ENCODE data around the gene SNAP25.

Gene SNAP25

GRCh38 chr20:10313701-10314100 lies 95.1 kb downstream of the SNAP25 start:
- H3K4me3 ChIP-seq (ENCODE audit: low read length): no peak overlapping the region
- no peak for TF ChIP-seq ZNF274 (IDR thresholded peaks at IDR 0.05; ENCODE audit: low read depth, low read length)

DNA sequence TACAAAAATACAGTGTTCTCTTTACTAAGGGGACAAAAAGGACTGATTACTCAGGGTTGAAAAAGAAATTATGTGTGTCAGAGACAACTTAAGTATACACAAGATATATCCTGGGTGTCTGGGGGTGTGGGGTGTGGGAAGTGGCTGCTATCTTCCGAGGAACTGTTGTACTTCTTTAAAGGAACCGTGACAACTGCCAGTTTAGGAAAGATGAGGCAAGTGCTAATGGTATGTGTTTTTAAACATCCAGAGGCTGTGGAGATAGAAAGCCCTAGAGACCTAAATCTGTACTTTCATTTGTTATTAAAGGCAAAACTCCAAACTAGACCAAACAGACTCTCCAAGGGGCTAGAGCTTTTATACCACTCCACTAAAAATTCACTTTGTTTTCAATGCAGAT lies 95.6 kb downstream of the SNAP25 start:
- H3K4me3 ChIP-seq (ENCODE audit: low read length): no peak overlapping the region
- no peak for TF ChIP-seq ZNF274 (IDR thresholded peaks at IDR 0.05; ENCODE audit: low read depth, low read length)

DNA sequence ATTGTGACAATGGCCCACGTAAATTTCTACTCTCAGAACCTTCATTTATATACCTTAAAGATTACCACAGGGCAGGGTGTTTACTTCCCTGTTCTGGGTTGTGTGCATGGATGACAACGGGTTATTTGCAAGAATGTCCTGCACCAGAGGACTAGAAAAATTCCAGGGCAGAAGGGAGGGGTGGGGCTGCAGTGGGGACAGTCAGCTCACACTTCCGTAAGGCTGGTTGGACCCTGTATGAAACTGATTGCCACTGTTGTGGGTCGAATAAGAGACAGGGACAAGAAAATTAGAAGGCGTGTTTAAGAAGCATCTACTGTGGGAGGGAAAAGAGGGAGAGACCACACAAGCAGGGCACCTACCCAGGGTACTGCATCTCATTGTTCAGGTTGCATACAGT lies 96.5 kb downstream of the SNAP25 start:
- H3K4me3 ChIP-seq (ENCODE audit: low read length): no peak overlapping the region
- no peak for TF ChIP-seq ZNF274 (IDR thresholded peaks at IDR 0.05; ENCODE audit: low read depth, low read length)

DNA sequence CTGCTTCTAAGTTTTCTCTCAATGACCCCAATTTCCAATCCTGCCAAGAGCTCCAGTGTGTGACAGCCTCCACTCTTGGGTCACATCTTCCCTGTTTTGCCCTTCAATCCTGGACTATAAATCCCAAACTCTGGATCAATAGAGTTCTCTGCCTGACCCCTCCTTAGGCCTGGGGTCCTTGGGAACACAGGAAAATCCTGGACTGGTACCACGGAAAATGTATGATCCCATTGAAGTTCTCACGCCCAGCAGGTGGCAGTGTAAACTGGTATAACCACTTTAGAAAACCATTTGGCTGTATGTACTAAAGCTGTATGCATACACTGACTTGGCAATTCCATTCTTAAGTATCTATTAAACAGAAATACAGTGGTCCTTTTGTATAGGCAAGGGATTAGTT lies 98.0 kb downstream of the SNAP25 start:
- TF ChIP-seq ZNF274 (IDR thresholded peaks at IDR 0.05; ENCODE audit: low read depth, low read length): no peak
- no peak overlapping the region for H3K4me3 ChIP-seq (ENCODE audit: low read length)

DNA sequence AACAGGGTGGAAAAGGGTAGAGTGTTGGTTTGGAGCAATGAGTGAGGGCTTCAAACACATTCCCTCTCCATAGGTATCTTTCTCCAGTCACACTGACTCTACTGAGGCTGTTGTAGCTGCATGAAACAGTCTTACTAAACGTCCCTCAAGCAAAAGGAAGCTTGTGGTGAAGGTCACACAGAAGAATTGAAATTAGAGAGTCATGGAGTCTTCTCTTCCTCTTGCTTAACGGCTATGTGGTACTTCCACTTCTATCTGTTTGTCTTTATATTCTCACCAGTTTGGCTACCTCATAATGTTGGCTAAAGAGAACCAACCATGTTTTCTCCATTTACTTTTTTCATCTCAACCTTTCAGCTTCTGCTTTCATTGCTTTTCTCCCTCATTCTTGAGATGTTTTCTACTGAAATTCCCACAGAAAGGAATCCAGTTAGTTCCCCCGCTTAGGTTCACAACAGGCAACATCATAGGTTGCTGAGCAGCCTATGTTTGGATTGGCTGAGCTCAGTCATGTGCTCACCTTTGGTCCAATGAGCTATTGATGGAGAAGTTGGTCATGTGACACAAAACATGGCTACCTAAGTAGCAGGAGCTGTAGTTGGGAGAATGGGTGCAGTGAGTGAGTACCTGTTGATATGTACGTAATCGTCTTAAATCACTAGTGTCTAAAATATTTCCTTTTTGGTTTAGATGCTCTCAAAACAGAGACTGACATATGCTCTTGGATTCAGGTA lies 99.8 kb downstream of the SNAP25 start:
- no peak overlapping the region for H3K4me3 ChIP-seq (ENCODE audit: low read length)
- TF ChIP-seq ZNF274 (IDR thresholded peaks at IDR 0.05; ENCODE audit: low read depth, low read length): no peak

- no peak overlapping the region for H3K4me3 ChIP-seq (ENCODE audit: low read length)
- no peak for TF ChIP-seq ZNF274 (IDR thresholded peaks at IDR 0.05; ENCODE audit: low read depth, low read length)
These were observed 101.2 kb downstream of the SNAP25 start for GRCh38 chr20:10319855-10320254.

DNA sequence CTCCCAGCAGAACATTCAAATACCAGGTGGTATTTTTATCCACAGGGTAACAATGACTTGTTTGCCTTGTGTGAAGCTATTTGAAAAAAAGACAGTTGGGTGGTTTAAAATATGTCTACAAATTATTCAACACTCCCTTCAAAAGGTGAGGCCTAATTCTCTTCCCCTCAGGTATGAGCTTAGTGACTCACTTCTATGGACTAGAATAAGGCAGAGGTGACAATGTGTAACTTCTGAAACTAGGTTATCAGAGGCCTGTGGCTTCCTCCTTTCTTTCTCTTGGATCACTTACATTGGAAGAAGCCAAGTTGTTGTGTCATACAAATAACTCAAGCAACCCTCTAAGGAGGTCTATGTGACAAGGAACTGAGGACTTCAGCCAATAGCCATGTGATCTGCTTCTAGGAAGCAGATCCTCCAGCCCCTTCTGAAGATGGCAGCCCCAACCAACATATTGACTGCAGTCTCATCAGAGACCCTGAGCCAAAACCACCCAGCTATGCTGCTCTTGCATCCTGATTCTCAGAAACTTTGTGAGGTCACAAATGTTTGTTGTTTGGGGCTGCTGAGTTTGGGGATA lies 102.6 kb downstream of the SNAP25 start:
- TF ChIP-seq ZNF274 (IDR thresholded peaks at IDR 0.05; ENCODE audit: low read depth, low read length): no peak
- H3K4me3 ChIP-seq (ENCODE audit: low read length): no peak overlapping the region

- TF ChIP-seq ZNF274 (IDR thresholded peaks at IDR 0.05; ENCODE audit: low read depth, low read length): no peak
- no peak overlapping the region for H3K4me3 ChIP-seq (ENCODE audit: low read length)
These were observed 103.7 kb downstream of the SNAP25 start for GRCh38 chr20:10322073-10323012.

DNA sequence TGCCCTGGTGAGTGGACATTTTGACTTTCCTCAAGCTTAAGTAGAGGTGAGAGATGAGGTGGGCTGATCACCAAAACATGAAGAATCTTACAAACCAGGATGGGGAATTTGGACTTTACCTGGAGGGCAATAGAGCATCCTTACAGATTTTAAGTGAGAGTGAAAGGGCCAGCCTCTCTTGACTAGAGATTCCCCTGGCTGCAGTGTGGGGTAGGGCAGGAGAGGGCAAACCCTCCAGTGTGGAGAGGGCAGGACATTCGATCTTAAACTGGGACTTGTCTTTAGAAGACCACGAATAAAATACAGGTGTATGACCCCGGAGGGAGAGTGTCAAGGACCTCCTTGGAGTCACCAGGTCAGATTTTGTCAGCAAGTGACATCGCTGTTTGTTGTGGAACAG lies 105.1 kb downstream of the SNAP25 start:
- no peak for TF ChIP-seq ZNF274 (IDR thresholded peaks at IDR 0.05; ENCODE audit: low read depth, low read length)
- no peak overlapping the region for H3K4me3 ChIP-seq (ENCODE audit: low read length)

DNA sequence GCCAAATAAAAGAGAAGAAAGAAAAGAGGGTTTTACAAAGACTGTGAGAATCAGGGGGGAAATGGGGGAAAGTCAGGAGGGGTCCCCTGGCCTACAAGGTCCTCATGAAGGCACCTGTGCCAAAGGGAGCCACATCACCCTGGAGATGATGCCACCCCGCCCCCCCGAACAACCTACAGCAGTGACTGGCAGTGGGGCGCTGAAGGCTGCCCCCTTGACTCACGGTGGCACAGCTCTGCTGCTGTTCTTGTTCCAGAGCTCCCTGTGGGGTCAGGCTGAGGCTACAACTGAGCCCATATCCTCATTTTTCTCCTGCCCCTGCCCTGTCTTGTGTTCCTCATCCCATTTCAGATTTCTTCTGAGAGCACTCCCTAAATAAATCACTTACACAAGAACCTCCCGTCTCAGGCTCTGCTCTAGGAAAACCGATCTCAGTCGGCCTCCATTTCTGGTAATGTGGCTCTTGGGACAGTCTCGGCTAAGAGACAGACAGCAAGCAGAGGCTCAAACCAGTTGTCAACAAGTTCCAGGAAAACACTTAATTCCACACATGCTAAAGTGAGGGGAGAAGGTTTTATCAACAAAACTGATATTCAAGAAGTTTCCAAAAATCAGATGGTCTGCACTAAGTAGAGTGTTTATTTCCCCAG lies 105.7 kb downstream of the SNAP25 start:
- no peak for TF ChIP-seq ZNF274 (IDR thresholded peaks at IDR 0.05; ENCODE audit: low read depth, low read length)
- no peak overlapping the region for H3K4me3 ChIP-seq (ENCODE audit: low read length)

DNA sequence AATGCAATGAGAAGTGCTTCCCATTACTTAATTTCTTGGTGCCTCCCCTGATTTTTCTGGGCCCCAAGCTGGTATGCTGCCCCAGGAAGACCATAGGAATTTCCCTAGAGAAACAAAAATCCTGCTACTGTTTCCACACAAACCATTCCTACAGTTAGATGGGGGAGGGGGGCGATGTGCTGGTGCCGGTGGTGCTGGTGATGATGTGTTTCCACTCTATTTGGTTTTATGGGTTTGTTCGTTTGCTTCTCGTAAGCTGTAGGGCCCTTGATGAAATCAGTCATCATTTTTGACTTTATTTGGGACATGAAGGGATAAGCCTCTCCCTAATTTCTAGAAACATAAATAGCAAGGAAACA lies 110.2 kb downstream of the SNAP25 start:
- H3K4me3 ChIP-seq (ENCODE audit: low read length): no peak overlapping the region
- TF ChIP-seq ZNF274 (IDR thresholded peaks at IDR 0.05; ENCODE audit: low read depth, low read length): no peak

- no peak for TF ChIP-seq ZNF274 (IDR thresholded peaks at IDR 0.05; ENCODE audit: low read depth, low read length)
- no peak overlapping the region for H3K4me3 ChIP-seq (ENCODE audit: low read length)
These were observed 110.9 kb downstream of the SNAP25 start for GRCh38 chr20:10329387-10330005.

DNA sequence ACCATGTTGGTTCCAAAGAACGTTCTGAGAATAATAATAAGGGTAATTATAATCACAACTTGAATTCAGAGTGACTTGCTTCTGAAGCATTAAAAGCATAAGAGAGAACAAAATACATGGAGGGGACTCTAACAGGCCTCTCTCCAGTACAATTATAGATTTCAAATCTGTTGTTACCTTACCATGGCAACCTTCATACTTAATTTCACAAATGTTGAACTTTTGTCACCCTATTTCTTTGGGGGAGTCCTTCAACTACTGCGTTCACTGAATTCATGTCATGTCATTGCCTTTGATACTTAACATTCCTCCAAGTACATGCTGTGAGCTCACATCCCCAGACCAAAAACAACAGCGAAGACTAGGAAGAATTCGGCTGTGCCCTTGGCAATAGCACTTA lies 111.4 kb downstream of the SNAP25 start:
- H3K4me3 ChIP-seq (ENCODE audit: low read length): no peak overlapping the region
- no peak for TF ChIP-seq ZNF274 (IDR thresholded peaks at IDR 0.05; ENCODE audit: low read depth, low read length)

Measured in GM08714 (cell line).